ENCODE measurements around the gene GALR2.

GRCh38 chr17:76026714-76027158 lies 47.8 kb upstream of the GALR2 start:
- TF ChIP-seq SUZ12 (IDR thresholded peaks at IDR 0.05; ENCODE audit: extremely low read depth, insufficient read depth, insufficient read length), result no peak
- no peak for TF ChIP-seq YY1 (IDR thresholded peaks at IDR 0.05; ENCODE audit: insufficient read depth, insufficient read length)

All from NT2/D1 (cell line).